Osteoblast (primary cell): ENCODE results near the gene WRNIP1. TPM values are rescaled to one million over a fixed set of nuclear protein-coding genes. Genes with fewer than 3 reads are reported as not detected.
"Not testable (repeated sequence)": the region's sequence is repeated elsewhere in the genome, so short reads cannot be mapped to it uniquely, and the experiment has no call there.

Experiments used
- DNase-seq: peaks from one replicate; pipeline ENCODE4 v3.0.0; 2011; ENCODE audit warnings: low spot score, mixed read lengths; ENCODE audit not compliant: insufficient read length; ENCODE audit errors: missing footprints
- H2AFZ ChIP-seq: 2 replicates; pipeline ENCODE4 v1.6.0; 2011; ENCODE audit warnings: mild to moderate bottlenecking, low read length
- H3K27ac ChIP-seq: 2 replicates; pipeline ENCODE4 v1.5.1; 2011; ENCODE audit warnings: mild to moderate bottlenecking, low read depth, low read length, moderate library complexity
- H3K27me3 ChIP-seq: 2 replicates; pipeline ENCODE4 v1.6.0; 2012; ENCODE audit warnings: mild to moderate bottlenecking, control low read depth, inconsistent platforms, low read length, moderate library complexity; ENCODE audit not compliant: insufficient read depth
- H3K36me3 ChIP-seq: 2 replicates; pipeline ENCODE4 v1.5.1; 2011; ENCODE audit warnings: mild to moderate bottlenecking, low read length, control low read depth, moderate library complexity; ENCODE audit not compliant: insufficient read depth
- H3K4me1 ChIP-seq: 2 replicates; pipeline ENCODE4 v1.5.1; 2011; ENCODE audit warnings: mild to moderate bottlenecking, low read length, control low read depth, moderate library complexity; ENCODE audit not compliant: insufficient read depth
- H3K4me2 ChIP-seq: 2 replicates; pipeline ENCODE4 v1.6.0; 2011; ENCODE audit warnings: mild to moderate bottlenecking, low read length; ENCODE audit not compliant: insufficient read depth
- H3K4me3 ChIP-seq: fragments of 200-600 bp; sonication (generic); 3 replicates; pipeline ENCODE4 v1.5.1; 2012; ENCODE audit warnings: mild to moderate bottlenecking, low read length, inconsistent platforms; ENCODE audit not compliant: insufficient read depth
- H3K79me2 ChIP-seq: 2 replicates; pipeline ENCODE4 v1.6.0; 2012; ENCODE audit warnings: mild to moderate bottlenecking, low read length, control low read depth, inconsistent platforms; ENCODE audit not compliant: insufficient read depth
- H3K9me3 ChIP-seq: 2 replicates; pipeline ENCODE4 v1.5.1; 2011; ENCODE audit warnings: low read depth, low read length, control low read depth
- H4K20me1 ChIP-seq: 2 replicates; pipeline ENCODE4 v1.6.0; 2012; ENCODE audit warnings: mild to moderate bottlenecking, low read length, control low read depth; ENCODE audit not compliant: insufficient read depth
- CTCF ChIP-seq: IDR thresholded peaks from 2 replicates; pipeline ENCODE4 v1.5.1; 2011; ENCODE audit warnings: mild to moderate bottlenecking, low read depth, low read length, moderate library complexity; ENCODE audit errors: extremely low read depth
- total RNA-seq: library from RNA; depleted of rRNA; stranded (reverse); fragments of >200 nt; gene quantifications from 2 replicates; pipeline ENCODE4 v1.2.3, GENCODE V29; 2012

Gene WRNIP1
- total RNA-seq, 1 donor = 25.3 TPM

- no peaks in the 10 kb centered on the region for H3K36me3 ChIP-seq
- no peaks in the 10 kb centered on the region for H4K20me1 ChIP-seq
- peaks cover 4% of the 10 kb centered on the region for H3K4me1 ChIP-seq
- no peak for DNase-seq
- H3K27ac ChIP-seq = no peak overlapping the region
- H2AFZ ChIP-seq = no peak overlapping the region
- H3K4me3 ChIP-seq = no peak overlapping the region
- TF ChIP-seq CTCF = no peak
- H3K9me3 ChIP-seq = no peaks in the 10 kb centered on the region
- H3K79me2 ChIP-seq = no peaks in the 10 kb centered on the region
- H3K27me3 ChIP-seq = no peaks in the 10 kb centered on the region
- H3K4me2 ChIP-seq = no peak overlapping the region
Measured at GRCh38 chr6:2798586-2799134, 33.5 kb downstream of the WRNIP1 start.

- no peaks in the 10 kb centered on the region for H3K27me3 ChIP-seq
- no peaks in the 10 kb centered on the region for H3K9me3 ChIP-seq
- no peak overlapping the region for H3K4me2 ChIP-seq
- no peak for DNase-seq
- H4K20me1 ChIP-seq = no peaks in the 10 kb centered on the region
- no peak overlapping the region for H3K27ac ChIP-seq
- H3K36me3 ChIP-seq = no peaks in the 10 kb centered on the region
- TF ChIP-seq CTCF = no peak
- no peak overlapping the region for H2AFZ ChIP-seq
- no peaks in the 10 kb centered on the region for H3K4me1 ChIP-seq
- no peaks in the 10 kb centered on the region for H3K79me2 ChIP-seq
- H3K4me3 ChIP-seq = no peak overlapping the region
Measured at GRCh38 chr6:2799936-2800527, 34.8 kb downstream of the WRNIP1 start.

GRCh38 chr6:2800552-2801316 is 35.5 kb downstream of the WRNIP1 start:
- no peak for DNase-seq
- H3K27me3 ChIP-seq = no peaks in the 10 kb centered on the region

GRCh38 chr6:2801687-2802086 is 36.5 kb downstream of the WRNIP1 start:
- not testable (repeated sequence) for H3K4me2 ChIP-seq, H3K79me2 ChIP-seq, H3K36me3 ChIP-seq, H3K27me3 ChIP-seq, H3K4me3 ChIP-seq, DNase-seq, H3K9me3 ChIP-seq, H3K4me1 ChIP-seq, H2AFZ ChIP-seq, H3K27ac ChIP-seq, H4K20me1 ChIP-seq

More at GRCh38 chr6:2800552-2801316, 35.5 kb downstream of the WRNIP1 start:
- Histone ChIP-seq H3K27ac (no peak overlapping the region), H3K36me3 (no peaks in the 10 kb centered on the region), H4K20me1 (no peaks in the 10 kb centered on the region), H3K9me3 (no peaks in the 10 kb centered on the region), H3K79me2 (no peaks in the 10 kb centered on the region), H3K4me1 (no peaks in the 10 kb centered on the region), H3K4me3 (no peak overlapping the region), H2AFZ (no peak overlapping the region), H3K4me2 (no peak overlapping the region)
- no peak for TF ChIP-seq CTCF
